SIG-M5 (cell line): ENCODE data around the gene RGS6.

Experiments
- DNase-seq: peaks from one replicate; lab custom pipeline; 2025; lab: John Stamatoyannopoulos, UW

RGS6 gene

DNA sequence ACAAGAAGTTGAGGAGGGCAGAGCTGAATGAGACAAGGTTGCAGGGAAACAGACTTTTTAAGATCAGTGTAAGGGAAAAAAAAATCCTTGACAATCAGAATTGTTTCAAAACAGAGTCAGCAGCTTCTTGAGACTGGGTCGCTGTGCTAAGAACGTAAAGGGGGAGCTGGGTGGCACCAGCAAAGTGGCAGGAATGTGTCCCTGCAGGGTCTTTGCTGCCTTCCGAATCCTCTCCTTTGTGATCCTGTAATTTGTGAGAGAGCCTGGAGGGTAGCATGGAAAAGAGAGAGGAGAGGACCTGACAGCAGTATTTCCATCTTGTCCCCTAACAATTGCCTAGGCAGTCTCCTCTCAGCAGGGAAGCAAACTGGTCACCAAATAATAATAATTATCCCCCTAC, 472.8 kb downstream of the RGS6 start:
- DNase-seq, result no peak

DNA sequence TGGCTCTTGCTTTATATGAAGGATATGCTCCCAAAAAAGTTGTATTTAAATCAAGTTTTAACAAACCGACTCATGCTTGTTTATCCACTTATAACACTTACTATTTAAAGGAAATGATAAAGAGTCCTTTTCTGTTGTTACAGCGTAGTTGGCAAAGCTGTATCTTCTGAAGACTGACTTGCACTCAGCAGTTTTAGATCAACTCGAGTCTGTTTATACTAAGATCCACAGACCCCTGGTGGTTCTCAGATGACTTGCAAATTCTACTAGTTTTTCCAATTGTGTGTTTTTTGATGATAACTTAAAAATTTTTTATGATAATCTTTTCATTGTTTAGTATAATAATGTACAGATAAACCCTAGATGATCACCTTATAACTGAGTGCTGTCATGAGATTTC, 475.8 kb downstream of the RGS6 start:
- no peak for DNase-seq

DNA sequence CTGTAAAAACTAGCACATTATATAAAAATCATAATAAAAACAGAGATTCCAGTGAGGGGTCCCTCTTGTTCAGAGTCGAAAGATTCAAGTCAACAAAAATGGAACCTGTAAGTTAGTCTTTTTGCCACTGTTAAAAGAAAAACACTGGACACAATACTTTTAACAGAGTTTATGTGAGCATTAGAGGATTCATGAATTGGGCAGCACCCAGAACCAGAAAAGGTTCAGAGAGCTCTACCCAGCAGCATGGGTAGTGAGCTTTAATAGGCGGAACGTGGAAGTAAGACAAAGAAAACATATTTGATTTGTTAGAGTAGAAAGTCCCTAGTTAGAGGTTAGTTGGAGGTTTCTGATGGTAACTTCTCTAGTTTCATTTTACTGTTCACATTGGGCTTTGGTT, 476.8 kb downstream of the RGS6 start:
- no peak for DNase-seq

GRCh38 chr14:72416081-72416849, 484.0 kb downstream of the RGS6 start:
- DNase-seq, result no peak

- no peak for DNase-seq
These were observed 484.7 kb downstream of the RGS6 start for GRCh38 chr14:72416892-72417291.

GRCh38 chr14:72418806-72419205, 486.6 kb downstream of the RGS6 start:
- DNase-seq, result no peak

GRCh38 chr14:72419226-72419775, 487.1 kb downstream of the RGS6 start:
- no peak for DNase-seq

DNA sequence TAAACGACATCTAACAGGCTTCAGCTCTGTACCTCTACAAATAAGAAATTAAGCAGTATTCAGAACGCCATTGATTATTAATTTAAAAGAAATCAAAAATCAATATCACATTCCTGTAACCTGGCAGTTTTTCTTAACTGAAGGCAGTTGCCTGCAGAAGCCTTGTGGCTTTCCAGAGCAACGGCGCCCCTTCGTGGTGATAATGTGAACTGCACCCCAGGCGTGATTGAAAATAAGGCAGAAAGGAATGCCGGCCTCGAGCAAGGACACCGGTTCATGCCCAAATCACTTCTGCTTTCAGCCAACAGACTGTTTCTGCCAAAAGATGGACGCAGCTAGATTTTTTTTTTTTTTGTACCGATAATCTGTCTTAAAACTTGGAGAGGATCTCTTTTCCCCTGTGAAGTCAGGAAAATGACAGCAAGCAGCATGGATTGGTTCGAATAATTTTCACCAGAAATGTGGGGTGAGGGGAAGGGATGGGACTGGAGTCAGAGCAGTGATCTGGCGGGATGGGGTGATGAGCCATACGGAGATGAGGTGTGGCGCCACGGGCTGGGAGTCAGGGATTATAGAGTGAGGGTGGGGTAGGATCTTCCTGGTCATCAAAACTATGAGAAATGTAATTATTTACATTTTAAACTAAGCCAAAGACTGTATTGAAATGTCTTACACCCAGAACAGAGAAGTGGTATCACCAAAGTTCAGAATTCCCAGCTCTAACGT, 488.7 kb downstream of the RGS6 start:
- DNase-seq, result no peak

DNA sequence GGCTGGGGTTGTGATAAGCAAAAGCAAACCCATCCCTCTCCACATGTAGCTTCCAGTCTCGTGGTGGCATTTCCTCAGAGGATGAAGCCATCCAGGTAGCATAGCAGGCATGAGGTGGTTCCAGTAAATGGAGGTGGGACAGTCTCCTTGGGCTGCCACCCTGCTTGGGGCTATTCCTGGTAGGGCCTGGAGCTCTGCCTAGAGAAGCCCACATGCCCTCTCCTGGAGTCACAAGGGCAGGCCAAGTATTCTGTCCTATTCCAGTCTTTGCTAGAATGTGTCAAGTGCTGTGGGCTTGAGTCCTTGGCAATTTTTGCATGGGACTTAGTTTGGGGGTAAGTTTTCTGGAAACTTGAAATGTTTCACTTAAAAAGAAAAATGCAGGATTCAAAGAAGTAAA, 491.7 kb downstream of the RGS6 start:
- no peak for DNase-seq

DNA sequence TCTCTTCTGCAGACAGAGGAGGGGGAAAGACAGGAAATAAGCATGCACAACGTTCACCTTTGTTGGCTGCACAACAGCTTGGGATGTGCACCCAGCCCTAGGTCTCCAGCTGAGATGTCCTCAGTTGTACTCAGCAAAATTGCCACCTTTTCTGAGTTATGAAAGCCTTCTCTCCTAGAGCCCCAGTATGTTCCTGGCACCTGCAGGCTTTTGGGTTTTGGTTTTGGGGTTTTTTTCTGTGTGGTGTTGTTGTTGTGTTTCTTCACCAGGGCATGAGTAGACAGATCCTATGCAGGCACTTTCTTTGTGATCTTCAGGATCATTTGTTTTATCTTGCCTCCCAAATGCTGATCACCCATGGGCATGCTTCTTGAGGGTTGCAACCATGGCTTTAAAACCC, 498.2 kb downstream of the RGS6 start:
- no peak for DNase-seq

GRCh38 chr14:72432748-72433147, 500.5 kb downstream of the RGS6 start:
- DNase-seq, result no peak

DNA sequence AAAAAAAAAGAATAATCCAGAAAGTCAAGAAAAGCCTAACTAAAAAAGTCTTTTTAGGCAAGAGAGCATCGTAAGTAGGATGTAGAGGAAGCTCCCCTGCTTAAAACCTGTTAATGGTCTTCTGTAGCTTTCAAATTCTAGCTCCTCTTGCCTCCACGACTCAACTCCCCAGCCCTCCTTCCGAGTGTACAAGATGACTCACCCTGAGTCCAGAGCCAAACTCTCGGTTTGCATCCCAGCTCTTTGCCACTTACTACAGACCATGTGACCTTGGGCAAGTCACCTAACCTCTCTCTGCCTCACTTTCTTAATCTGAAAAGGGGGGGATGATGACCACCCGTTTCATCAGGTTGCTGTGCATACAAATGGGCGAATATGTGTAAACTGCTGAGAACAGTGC, 501.3 kb downstream of the RGS6 start:
- DNase-seq, result no peak

GRCh38 chr14:72434856-72435255, 502.6 kb downstream of the RGS6 start:
- DNase-seq, result no peak

GRCh38 chr14:72439707-72440106, 507.5 kb downstream of the RGS6 start:
- no peak for DNase-seq

DNA sequence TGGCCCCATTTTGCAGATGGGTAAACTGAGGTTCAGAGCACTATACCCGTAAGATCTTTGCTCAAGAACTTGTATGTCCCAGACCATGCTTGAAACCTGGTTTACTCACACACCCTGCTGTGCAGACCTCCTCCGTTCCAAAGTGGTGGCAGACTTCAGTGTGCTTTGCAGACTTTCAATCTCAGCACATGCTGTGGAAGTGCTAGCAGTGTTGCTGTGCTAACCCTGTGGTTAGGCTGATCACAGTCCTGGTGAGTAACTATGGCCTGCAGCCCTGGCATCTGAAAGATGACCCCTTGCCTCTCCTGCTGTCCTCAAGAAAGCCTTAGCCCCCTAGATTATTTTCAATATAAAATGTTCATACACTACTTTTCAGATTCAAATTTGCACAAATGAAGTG, 511.0 kb downstream of the RGS6 start:
- no peak for DNase-seq

GRCh38 chr14:72443991-72444441, 511.8 kb downstream of the RGS6 start:
- no peak for DNase-seq

GRCh38 chr14:72444701-72445100, 512.5 kb downstream of the RGS6 start:
- DNase-seq, result no peak

DNA sequence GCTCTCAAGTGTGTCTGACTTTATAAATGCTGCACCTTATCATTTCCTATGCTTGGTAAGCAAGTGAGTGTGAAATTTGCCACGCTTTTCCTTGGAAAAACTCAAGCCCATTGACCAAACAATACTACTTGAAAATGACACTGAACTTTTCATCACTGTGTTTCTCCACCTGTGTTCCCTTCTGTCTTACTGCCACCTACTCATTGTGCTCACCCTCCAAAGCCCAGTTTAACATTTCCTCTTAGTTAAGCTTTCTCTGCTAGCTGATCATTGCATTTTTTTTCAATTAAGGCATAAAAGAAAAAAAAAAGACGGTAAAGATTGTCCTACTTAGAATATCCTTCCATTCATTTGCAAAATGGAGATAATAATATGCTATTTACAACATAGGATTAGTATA, 516.0 kb downstream of the RGS6 start:
- DNase-seq, result no peak

GRCh38 chr14:72450473-72451044, 518.3 kb downstream of the RGS6 start:
- no peak for DNase-seq

DNA sequence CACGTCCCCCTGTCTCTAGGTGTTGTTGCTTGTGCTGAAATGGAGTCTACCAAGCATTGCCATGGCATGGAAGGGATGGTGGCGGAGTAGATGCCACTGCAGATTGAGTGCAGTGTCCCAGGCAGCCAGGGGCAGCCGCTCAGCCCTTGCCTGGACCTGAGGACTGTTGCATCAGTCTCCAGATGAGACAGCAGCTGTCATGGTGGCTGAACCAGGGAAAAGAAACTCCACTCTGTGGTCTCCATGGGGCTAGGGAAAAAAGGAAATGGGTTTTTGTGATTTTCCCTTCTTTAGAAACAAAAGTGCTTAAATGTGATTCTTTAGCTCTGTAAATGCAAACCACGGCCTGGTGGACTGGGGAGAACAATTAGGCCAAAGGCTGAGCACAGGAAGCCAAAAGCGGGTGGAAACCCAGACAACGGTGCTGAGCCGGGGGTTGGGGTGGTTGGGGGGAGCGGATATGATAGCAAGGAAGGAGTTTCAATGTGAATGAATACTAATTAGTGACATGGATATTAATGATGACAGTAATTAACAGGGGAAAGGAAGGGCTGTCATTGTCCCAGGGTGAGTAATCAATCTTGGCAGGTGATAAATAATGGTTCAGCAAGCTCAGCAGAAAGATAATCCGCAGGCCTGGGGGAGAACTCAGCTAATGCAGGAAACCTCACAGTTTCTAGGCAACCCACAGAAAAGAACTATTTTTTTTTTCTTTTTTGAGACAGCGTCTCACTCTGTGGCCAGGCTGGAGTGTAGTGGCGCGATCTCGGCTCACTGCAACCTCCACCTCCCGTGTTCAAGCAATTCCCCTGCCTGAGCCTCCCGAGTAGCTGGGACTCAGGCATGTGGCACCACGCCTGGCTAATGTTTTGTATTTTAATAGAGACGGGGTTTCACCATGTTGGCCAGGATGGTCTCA, 519.1 kb downstream of the RGS6 start:
- DNase-seq, result no peak

DNA sequence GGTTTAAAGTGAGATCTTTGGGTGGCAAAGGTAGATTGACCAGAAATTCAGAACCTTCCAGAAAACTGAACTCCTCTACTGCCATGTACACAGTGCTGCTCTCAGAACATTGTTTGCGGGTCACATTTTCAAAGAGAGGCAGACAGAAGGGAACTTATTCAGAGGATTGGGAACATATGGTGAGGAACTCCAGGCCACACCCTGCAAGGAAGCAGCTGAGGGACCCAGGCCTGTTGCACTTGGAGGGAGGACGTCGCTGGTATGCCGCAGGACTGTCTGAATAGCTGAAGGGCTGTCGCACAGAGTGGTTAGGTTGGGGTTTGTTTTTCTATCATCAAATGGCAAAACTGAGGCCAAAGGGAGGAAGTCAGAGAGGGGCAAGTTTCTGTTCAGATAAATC, 520.5 kb downstream of the RGS6 start:
- DNase-seq, result no peak
